PC-3 (cell line): ENCODE results near the gene PRC1.

Experiments used
- CTCF ChIP-seq: fragments of 300-600 bp; sonication (generic); conservative IDR thresholded peaks from 2 replicates; pipeline ENCODE4 v1.5.1; 2017; ENCODE audit warnings: antibody characterized with exemption, low read depth, mild to moderate bottlenecking, low read length
- EZH2phosphoT487 ChIP-seq: fragments of 300-600 bp; sonication (generic); IDR thresholded peaks from 2 replicates; pipeline ENCODE4 v1.6.1; 2018; ENCODE audit warnings: mild to moderate bottlenecking, antibody characterized with exemption, low read length, borderline replicate concordance

- TF ChIP-seq CTCF: no peak
- no peak for TF ChIP-seq EZH2phosphoT487
Measured at GRCh38 chr15:90938261-90938660, 56.1 kb downstream of the PRC1 start.
